NCI-H146 treated with DMSO at 0.1 percent for 48 hours (cell line): Measurements from ENCODE around the gene DNAH10.
"Not testable (repeated sequence)": the region's sequence is repeated elsewhere in the genome, so short reads cannot be mapped to it uniquely, and the experiment has no call there.

Source experiments
- DNase-seq: peaks from one replicate; lab custom pipeline; 2025; ENCODE audit not compliant: unreplicated experiment; lab: John Stamatoyannopoulos, UW

Gene DNAH10

DNA sequence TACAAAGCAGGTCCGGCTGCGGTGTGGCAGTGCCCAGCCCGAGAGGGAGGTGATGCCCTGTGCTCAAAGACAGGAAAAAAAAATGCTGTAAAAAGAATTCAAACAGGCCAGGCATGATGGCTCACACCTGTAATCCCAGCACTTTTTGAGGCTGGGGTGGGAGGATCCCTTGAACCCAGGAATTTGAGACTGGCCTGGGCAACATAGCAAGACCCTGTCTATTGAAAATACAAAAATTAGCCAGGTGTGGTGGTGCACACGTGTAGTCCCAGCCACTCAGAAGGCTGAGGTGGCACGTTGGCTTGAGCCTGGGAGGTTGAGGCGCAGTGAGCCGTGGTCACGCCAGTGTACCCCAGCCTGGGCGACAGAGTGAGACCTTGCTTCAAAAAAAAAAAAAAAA, 26.4 kb downstream of the DNAH10 start:
- no peak for DNase-seq

DNA sequence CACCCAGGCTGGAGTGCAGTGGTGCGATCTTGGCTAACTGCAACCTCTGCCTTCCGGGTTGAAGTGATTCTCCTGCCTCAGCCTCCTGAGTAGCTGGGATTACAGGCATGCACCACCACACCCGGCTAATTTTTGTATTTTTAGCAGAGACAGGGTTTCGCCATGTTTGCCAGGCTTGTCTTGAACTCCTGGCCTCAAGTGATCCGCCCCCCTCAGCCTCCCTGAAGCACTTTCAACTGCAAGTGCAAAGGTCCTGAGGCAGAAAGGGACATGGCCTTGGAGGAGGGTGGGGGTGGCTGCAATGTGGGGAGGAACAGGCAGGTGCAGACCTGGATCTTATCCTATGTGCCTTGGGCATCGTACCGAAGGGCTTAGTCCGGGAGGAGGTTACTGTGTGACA, 27.3 kb downstream of the DNAH10 start:
- DNase-seq: not testable (repeated sequence)

DNA sequence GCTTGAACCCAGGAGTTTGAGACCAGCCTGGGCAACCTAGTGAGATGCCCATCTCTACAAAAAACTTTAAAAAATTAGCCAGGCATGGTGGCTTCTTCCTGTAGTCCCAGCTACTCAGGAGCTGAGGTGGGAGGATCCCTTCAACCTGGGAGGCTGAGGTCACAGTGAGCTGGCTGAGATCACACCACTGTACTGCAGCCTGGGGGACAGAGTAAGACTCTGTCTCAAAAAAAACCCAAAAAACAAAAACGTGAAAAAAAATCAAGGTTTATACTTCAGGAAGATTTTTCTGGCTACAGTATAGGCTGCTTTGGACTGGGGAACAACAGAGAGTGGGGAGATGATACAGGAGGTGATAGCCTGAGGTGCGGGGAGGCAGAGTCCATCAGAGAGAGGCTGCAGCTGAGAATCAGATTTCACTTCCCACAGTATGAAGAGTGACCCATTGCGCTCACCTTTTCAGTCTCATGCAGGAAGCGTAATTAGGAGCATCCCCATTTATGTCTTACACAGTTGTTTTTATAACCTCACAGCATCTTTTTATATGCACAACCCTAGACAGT, 28.9 kb downstream of the DNAH10 start:
- no peak for DNase-seq

DNA sequence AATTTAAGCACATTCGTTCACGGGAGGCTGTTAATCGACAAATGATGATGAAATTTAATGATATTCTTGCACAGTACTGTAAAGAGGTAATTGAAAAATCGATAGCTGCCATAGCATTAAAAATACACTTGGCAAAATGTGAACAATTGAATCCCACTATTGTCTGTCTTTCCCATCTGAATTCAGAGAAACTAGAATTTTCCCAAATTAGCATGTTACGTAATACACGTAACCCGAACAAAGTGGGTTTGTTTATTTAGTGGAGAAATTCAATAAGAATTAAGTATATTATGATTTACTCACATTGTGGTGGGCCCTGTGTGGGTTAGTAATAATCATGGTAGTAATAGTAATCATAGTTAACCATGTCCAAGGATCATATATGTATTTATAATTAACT, 31.9 kb downstream of the DNAH10 start:
- peak; percentile 26 for DNase-seq

DNA sequence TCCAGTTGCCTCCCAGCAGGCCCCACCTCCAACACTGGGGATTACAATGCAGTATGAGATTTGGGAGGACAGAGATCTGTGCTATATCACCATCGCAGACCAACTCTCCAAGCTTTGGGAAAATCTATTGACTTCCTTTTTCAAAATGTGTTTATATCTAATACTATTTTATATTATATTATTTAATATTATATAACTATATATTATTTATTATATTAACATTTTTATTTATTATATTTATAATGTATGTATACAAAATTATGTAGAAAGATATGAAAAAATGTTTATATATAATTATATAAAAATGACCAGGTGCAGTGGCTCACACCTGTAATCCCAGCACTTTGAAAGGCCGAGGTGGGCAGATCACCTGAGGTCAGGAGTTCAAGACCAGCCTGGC, 36.4 kb downstream of the DNAH10 start:
- no peak for DNase-seq

DNA sequence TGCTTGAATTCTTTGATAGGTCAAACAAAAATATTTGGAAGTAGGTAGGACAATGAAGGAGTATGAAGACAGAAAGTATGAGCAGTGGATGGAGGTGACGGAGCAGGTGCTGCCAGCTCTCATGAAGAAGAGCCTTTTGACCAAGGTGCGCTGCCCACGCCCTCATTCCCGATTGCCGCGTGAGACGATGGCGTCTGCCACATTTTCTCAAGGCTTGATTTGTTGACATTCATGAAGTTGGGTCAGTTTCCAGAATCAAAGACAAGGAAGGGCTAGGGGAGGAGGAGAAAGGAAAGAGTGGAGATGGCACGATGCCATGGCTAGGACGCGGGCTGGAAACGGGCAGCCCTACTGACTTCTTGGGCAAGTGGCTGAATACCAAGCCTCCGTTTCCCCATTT, 37.1 kb downstream of the DNAH10 start:
- no peak for DNase-seq

DNA sequence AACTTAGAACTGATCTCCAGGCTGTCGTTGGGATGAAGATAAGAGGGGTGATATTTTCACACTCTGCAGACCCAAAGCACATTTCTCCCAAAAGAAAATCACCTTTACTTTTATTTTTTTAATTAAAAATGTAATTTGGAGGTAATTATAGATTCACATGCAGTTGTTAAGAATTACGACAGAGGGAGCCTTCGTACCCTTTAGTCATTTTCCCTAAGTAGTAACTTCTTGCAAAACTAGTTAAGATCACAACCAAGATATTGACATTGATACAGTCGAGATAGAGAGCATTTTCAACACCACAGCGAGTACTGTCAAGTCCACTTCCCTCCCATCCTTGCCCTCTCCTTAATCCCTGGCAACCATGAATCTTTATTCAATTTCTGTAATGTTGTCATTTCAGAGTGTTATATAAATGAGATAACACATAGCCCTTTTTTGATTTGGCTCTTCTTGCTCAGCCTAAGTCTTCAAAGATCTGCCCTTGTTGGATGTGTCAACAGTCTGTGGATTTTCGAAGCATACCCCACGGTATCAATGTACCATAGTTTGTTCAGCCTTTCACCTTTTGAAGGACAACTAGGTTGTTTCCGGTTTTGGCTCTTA, 39.6 kb downstream of the DNAH10 start:
- DNase-seq: no peak

DNA sequence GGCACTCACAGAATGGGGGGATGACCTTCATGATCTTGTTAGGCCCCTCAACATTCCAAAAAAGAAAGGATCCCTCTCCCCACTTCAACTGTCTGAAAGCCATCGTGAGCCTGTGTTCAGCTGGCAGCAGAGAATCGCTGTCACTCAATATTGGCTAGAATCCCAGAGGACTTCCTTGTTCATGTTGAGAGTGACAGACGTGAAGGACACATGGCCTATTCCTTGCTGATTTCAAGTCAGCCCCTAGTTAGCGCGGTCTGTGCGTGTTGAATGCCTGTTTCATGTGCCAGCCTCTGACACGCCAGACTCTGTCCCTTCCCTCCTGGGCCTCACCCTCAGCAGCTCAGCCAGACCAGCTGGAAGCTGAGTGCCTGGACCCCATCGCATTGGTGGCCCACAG, 43.1 kb downstream of the DNAH10 start:
- no peak for DNase-seq

DNA sequence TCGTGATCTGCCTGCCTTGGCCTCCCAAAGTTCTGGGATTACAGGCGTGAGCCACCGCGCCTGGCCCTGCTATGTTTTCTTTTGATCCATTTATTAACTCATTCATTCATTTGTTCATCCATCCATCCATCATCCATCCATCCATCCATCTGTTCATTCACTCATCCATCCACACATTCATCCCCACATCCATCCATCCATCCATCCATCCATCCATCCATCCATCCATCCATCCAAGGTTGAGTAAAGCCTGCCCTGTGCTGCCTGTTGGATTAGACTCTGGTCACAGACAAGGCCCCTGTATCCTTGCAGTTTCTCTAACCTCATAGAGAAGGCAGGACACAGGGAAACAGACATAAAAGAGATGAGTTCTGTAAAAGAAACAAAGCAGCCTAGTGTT, 44.9 kb downstream of the DNAH10 start:
- no peak for DNase-seq

DNA sequence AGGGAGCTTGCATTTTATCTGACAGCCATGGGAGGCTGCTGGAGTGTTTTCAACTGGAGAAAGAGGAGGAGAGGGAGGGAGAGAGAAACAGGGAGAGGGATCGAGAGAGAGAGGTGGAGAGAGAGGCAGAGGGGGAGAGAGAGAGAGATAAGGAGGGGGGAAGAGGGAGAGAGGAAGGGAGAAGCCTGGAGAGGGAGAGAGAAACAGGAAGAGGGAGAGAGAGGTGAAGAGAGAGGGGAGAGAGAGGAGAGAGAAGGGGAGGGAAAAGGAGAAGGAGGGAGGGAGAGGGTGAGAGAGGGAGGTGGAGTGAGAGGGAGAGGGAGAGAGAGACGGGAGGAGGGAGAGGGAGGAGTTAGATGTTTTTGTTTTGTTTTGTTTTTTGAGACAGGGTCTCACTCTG, 45.6 kb downstream of the DNAH10 start:
- no peak for DNase-seq

DNA sequence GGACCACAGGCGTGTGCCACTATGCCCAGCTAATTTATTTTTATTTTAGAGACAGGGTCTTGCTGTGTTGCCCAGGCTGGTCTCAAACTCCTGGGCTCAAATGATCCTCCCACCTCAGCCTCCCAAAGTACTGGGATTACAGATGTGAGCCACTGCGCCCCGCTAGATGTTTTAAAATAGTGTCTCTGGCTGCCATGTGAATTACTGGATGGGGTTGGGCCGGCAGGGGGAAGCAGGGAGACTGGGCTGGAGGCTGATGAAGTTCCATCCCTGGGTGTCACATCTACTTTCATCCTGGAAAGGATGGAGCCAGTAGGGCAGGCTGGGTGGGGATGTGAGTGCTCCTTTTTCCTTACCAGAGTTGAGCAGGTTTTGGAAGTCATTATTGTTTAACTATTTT, 46.1 kb downstream of the DNAH10 start:
- DNase-seq: peak; percentile 3

DNA sequence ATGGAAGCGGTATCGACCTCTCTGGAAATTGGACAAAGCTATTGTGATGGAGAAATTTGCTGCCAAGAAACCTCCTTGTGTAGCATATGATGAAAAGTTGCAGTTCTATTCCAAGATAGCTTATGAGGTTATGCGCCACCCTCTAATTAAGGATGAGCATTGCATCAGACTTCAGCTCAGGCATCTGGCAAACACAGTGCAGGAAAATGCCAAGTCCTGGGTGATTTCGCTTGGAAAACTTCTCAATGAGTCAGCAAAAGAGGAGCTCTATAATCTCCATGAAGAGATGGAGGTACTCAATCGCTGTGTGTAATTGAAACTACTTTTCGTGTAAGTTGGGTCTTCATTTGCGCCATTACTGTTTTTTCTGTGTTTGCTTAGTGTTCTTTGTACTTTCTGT, 51.2 kb downstream of the DNAH10 start:
- DNase-seq: no peak

DNA sequence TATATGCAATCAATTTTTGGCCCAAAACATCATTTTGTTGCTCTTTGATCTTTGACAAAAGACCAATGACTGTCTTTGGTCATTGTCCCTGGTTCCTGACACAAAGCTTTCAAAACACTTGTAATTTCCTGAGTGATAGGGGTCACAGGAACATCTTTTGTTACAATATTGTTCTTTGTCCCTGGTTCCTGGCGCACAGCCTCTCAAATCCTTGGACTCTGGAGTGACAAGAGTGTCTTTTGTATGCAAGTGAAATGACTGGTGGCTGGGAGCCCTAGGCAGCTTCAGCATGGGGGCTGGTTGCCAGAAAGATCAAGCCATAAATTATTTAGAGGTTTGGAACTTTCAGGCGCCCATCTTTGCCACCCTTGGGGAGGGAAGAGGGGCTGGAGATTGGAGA, 53.9 kb downstream of the DNAH10 start:
- no peak for DNase-seq

DNA sequence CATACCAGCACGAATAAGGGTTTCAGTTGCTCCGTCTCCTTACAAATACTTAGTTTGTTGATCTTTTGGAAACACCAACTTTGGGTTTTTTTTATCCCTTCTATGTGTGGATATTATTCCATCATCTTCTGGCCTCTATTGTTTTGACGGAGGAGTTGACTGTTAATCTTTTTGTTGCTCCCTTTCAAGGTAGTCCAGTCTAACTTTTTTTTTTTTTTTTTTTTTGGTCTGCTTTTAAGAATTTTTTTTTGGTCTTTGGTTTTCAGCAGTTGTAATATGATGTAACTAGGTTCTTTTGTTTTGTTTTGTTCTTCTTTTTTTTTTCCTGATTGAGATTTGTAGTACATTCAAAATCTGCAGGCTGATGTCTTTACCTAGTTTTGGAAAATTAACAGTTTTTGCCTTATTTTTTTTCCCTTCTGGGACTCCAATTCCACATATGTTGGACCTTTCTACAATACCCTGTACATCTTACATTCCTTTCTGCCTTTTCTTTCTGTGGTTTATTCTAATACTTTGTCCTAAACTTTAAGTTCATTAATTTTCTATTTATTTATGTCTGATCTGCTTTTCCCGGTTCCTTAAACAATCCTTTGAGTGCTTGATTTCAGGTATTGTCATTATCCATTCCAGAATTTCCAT, 54.9 kb downstream of the DNAH10 start:
- DNase-seq: no peak

DNA sequence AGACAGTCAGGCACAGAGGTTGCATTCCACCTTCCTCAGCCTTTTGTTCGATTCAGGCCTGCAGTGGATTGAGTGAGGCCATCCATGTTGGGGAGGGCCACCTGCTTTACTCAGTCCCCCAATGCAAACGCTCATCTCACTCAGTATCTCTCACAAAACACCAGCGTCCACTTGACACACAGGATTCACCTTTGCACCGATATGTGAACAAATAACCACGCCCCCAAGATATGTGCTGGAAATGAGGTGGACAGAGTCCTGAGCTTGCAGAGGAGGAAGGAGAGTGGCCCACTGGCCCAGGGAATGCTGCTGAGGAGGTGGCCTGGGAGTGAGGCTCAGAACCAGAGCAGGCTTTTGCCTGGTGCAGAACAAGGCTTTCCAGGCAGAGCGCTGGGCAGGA, 60.7 kb downstream of the DNAH10 start:
- no peak for DNase-seq

DNA sequence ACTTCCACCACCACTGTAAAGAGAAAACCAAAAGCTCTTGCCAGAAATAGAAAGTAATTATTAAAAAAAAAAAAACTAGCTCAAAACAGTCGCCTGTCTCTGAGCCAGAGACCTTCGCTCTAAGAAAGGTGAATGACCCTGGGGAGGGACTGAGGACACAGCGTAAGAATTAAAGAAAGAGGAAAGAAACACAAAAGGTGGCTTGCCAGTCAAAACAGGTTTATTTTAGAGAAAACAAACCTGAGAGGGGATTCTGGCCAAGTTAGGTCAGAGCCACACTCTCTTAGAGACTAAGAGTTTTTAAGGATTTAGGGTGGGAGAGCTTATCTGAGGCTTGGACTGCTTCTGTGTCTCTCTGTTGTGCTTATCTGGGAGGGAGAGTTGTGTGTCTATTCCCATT, 66.0 kb downstream of the DNAH10 start:
- DNase-seq: no peak

DNA sequence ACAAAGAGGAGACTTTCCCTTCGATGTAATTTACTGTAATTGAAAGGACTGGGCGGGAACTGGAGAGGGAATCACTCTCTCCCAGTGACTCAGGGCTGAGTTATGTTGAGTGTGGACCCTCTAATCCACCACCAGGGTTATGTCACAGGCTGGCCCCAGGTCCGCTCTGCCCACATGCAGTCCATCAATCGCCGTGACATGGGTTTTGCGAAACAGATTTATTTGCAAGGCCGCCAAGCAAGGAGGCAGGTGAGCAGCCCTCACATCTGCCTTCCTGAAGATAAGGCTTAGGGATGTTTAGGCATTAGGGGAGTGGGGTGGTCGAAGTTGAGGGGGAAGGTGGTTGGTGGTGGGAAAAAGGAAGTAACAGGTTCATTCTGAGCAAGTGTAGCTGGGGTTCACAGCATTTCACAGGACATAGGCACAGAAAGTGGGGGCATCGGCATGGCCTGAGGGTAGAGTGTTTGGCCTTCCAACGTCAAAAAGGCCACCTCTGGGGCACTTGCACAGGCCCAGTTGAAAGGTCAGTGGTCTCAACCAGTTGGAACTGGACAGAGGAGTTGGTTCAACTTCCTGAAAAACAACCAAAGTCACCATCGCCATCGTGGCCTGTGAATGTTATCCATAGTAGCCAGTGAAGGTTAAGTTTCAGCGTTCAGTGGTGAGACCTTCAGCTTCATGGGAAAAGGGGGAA, 66.9 kb downstream of the DNAH10 start:
- DNase-seq: no peak

DNA sequence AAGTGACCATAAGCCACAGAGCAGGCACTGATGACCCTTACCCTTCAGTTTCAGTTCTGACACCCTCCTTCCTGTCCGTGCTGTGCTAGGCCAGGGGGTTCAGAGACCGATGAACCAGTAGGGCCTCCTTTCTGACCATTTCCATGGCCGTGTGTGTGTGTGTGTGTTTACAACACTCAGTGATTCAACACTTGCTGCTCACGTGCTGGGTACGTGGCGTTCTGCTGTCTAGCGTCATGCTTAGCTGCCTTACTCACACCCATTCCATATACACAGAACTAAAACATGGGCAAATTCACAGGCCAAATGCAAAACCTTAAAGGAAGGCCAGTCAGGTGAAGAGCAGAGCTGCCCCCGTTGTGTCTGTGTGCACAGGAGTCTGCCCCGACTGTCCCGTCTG, 67.5 kb downstream of the DNAH10 start:
- DNase-seq: no peak

DNA sequence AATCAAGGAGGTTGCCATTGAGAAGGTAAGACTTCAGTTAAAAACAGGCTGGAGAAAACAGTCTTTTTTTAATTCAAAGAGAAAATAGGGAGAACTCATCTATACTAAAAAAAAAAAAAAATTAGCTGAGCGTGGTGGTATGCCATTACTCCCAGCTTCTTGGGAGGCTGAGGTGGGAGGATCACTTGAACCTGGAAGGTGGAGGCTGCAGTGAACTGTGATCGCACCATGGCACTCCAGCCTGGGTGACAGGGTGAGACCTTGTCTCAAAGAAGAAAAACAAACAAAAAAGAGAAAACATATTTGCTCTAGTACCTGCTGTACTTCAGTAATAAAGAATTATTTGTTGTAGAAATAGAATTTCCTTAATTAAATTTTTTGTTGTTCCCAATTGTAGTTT, 68.6 kb downstream of the DNAH10 start:
- DNase-seq: no peak

DNA sequence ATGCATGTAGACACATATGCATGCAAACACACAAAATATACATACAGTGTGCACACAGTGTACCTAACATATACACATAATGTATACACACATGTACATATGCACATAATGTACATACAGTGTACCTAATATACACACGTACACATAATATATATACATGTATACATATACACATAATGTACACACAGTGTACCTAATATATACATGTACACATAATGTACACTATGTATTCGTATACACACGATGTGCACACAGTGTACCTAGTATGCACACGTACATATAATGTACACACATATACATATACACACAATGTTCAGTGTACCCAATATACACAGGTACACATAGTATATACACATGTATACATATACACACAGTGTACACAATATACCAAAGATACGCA, 70.0 kb downstream of the DNAH10 start:
- no peak for DNase-seq

DNA sequence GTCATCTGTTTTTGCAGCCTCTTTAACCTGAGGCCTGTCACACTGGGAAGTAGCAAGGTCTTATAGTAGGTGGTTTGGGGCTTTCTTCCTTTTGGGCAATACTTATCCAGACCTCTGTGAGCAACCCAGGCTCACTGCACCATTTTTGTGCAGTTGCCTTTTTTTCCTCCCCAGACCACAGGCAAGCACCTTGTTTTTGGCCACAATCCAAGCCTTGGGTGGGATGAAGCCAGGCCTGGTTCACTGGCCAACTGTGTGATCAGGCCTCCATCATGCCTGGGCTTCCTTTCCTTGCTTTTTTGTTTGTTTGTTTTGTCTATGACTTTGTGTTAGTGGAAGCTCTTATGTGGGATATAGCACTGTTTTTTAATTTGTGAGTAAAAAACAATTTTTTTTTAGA, 71.7 kb downstream of the DNAH10 start:
- DNase-seq: no peak

DNA sequence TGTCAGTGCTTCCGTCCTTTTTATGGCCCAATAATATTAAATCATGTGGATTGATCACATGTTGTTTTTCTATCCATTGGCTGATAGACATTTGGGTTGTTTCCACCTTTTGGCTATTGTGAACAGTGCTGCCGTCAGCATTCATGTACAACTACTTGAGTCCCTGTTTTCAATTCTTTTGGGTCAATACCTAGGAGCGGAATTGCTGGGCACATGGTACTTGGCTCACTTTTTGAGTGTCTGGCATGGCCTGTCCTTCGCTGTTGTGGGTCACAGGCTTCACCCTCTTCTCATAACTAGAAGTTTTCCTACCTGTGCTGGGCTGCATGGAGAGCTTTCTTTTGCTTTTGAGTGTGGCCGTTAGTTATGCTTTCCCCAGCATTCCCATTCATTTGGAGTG, 72.7 kb downstream of the DNAH10 start:
- DNase-seq: no peak
